GM12878 (cell line): ENCODE measurements around the gene OR2S2.

Experiments used
- DPF2 ChIP-seq: fragments of 450-650 bp; IDR thresholded peaks from 2 replicates; pipeline ENCODE4 v1.6.1; 2017; ENCODE audit warnings: mild to moderate bottlenecking
- EZH2 ChIP-seq: IDR thresholded peaks from 2 replicates; pipeline ENCODE4 v1.6.1; 2012; ENCODE audit warnings: low read depth, mild to moderate bottlenecking, control low read depth, inconsistent platforms, low read length, borderline replicate concordance; ENCODE audit not compliant: control insufficient read depth
- HDAC2 ChIP-seq: fragments of 200-600 bp; sonication (generic); IDR thresholded peaks from 2 replicates; pipeline ENCODE4 v1.6.1; 2017
- POLR2A ChIP-seq: IDR thresholded peaks from 2 replicates; pipeline ENCODE4 v1.6.1; 2011; ENCODE audit warnings: low read depth, mild to moderate bottlenecking, low read length
- TAF1 ChIP-seq: IDR thresholded peaks from 2 replicates; pipeline ENCODE4 v1.6.1; 2011; ENCODE audit warnings: mild to moderate bottlenecking, low read depth, low read length, borderline replicate concordance
- ZNF24 ChIP-seq: fragments of 450-650 bp; IDR thresholded peaks from 2 replicates; pipeline ENCODE4 v1.6.1; 2017; ENCODE audit warnings: antibody characterized with exemption, mild to moderate bottlenecking
- ZZZ3 ChIP-seq: IDR thresholded peaks from 2 replicates; pipeline ENCODE4 v1.6.1; 2011; ENCODE audit warnings: low read depth; ENCODE audit not compliant: control insufficient read depth, insufficient read length
- TF ChIP-seq, protein P1 (sequence below), 3 experiments: IDR thresholded peaks in 2 of 3; conservative IDR thresholded peaks in 1 of 3; 2 replicates each; pipeline ENCODE4 v1.5.1; 2011; ENCODE audit warnings: low read depth in 3 of 3, low read length in 3 of 3, mild to moderate bottlenecking in 3 of 3, control low read depth in 2 of 3, moderate library complexity in 2 of 3, inconsistent platforms in 1 of 3, mixed read lengths in 1 of 3; ENCODE audit not compliant: control insufficient read depth in 2 of 3, insufficient read depth in 1 of 3; ENCODE audit errors: extremely low read depth in 1 of 3

DNA sequence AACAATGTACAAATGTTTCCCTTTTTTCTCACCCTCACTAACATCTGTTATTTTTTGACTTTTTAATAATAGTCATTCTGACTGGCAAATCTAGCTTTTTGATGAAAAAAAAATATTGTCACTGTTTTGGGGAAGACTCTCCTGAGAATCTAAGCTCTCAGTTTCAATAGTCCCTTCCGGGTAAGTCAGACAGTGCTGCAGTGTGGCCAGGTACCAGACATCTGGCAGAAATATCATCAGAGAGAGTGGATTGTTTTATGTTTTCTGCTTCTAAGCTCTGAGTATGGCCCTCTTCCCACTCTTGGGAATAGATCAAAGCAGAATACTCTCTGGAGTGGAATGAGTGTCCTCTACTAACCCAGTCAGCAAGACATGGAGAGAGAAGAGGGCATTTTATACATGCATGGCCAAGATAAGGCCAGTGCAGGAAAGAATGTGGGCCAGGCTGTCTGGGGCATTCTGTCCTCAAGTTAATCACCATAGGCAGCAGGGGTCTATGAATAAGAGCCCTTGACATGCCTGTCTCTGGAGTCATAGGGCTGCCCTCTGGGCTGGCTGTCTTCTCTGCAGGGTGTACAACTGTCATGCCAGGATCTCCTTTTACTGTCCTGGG, 38.5 kb upstream of the OR2S2 start:
- TF ChIP-seq ZNF24 (no peak), EZH2 (no peak), DPF2 (no peak), HDAC2 (no peak), ZZZ3 (no peak), POLR2A (no peak), TAF1 (no peak)
- TF ChIP-seq, protein P1, sequence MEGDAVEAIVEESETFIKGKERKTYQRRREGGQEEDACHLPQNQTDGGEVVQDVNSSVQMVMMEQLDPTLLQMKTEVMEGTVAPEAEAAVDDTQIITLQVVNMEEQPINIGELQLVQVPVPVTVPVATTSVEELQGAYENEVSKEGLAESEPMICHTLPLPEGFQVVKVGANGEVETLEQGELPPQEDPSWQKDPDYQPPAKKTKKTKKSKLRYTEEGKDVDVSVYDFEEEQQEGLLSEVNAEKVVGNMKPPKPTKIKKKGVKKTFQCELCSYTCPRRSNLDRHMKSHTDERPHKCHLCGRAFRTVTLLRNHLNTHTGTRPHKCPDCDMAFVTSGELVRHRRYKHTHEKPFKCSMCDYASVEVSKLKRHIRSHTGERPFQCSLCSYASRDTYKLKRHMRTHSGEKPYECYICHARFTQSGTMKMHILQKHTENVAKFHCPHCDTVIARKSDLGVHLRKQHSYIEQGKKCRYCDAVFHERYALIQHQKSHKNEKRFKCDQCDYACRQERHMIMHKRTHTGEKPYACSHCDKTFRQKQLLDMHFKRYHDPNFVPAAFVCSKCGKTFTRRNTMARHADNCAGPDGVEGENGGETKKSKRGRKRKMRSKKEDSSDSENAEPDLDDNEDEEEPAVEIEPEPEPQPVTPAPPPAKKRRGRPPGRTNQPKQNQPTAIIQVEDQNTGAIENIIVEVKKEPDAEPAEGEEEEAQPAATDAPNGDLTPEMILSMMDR (IDR thresholded peaks at IDR 0.05 in 2 of 3, conservative IDR thresholded peaks at IDR 0.05 in 1 of 3; ENCODE audit: control insufficient read depth in 2 of 3, extremely low read depth in 1 of 3, insufficient read depth in 1 of 3, low read depth in 3 of 3, low read length in 3 of 3) = no peak
